Esophagus squamous epithelium (tissue), 4 donors: ENCODE measurements around the gene KCNJ18.
"Not testable (repeated sequence)": the region's sequence is repeated elsewhere in the genome, so short reads cannot be mapped to it uniquely, and the experiment has no call there.

Source experiments
- POLR2A ChIP-seq, 4 donors: fragments of 450-650 bp; IDR thresholded peaks; one replicate each; pipeline ENCODE4 v1.6.1; 2017; ENCODE audit warnings: antibody characterized with exemption in 4 of 4, mild to moderate bottlenecking in 4 of 4, moderate library complexity in 3 of 4
- TF ChIP-seq, protein P1 (sequence below), 6 experiments: fragments of 450-650 bp in 4 of 6; fragments of 200-600 bp in 2 of 6; sonication (generic) in 2 of 6; IDR thresholded peaks; one replicate each; pipeline ENCODE4 v1.5.1; 2016 to 2019; ENCODE audit warnings: antibody characterized with exemption in 6 of 6, mild to moderate bottlenecking in 4 of 6, moderate library complexity in 4 of 6

DNA sequence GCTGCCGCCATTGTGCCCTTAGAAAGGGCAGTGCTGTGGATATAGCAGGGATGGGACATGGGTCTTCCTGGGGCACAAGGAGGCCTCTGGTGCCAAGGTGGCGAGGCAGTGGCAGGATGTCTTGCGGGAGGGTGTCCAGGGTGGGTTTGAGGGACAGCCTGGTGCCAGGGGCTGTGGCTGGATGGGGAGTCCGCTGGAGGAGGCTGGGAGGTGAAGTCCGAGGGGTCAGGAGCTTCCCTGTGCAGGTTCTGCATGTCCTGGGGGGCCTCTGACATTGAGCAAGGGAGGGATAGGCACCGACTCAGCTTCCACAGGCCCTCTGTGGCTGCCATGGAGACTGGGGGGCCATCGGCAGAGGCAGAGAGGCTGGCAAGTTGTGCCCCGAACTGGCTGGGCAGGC, 9.7 kb downstream of the KCNJ18 start:
- TF ChIP-seq, protein P1, sequence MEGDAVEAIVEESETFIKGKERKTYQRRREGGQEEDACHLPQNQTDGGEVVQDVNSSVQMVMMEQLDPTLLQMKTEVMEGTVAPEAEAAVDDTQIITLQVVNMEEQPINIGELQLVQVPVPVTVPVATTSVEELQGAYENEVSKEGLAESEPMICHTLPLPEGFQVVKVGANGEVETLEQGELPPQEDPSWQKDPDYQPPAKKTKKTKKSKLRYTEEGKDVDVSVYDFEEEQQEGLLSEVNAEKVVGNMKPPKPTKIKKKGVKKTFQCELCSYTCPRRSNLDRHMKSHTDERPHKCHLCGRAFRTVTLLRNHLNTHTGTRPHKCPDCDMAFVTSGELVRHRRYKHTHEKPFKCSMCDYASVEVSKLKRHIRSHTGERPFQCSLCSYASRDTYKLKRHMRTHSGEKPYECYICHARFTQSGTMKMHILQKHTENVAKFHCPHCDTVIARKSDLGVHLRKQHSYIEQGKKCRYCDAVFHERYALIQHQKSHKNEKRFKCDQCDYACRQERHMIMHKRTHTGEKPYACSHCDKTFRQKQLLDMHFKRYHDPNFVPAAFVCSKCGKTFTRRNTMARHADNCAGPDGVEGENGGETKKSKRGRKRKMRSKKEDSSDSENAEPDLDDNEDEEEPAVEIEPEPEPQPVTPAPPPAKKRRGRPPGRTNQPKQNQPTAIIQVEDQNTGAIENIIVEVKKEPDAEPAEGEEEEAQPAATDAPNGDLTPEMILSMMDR (IDR thresholded peaks at IDR 0.05) = not testable (repeated sequence)
- TF ChIP-seq POLR2A (IDR thresholded peaks at IDR 0.05) = not testable (repeated sequence)
